IMR-90 (cell line): Measurements from ENCODE around the gene TMEM179.

Experiments
- BHLHE40 ChIP-seq: fragments of 150-350 bp; IDR thresholded peaks from 2 replicates; pipeline ENCODE4 v1.6.1; 2016; ENCODE audit warnings: mild to moderate bottlenecking, low read depth, low read length
- CEBPB ChIP-seq: IDR thresholded peaks from 2 replicates; pipeline ENCODE4 v1.6.1; 2012; ENCODE audit warnings: low read depth, low read length, improper control_type of control experiment
- CHD1 ChIP-seq: IDR thresholded peaks from 2 replicates; pipeline ENCODE4 v1.6.1; 2012; ENCODE audit warnings: low read depth, low read length, improper control_type of control experiment
- CTCF ChIP-seq: conservative IDR thresholded peaks from 2 replicates; pipeline ENCODE4 v1.5.1; 2012; ENCODE audit warnings: mild to moderate bottlenecking, low read depth, low read length, improper control_type of control experiment
- ELK1 ChIP-seq: fragments of 150-350 bp; IDR thresholded peaks from 2 replicates; pipeline ENCODE4 v1.6.1; 2016; ENCODE audit warnings: low read depth, mild to moderate bottlenecking, low read length, moderate library complexity, borderline replicate concordance
- FOS ChIP-seq: fragments of 150-350 bp; IDR thresholded peaks from 2 replicates; pipeline ENCODE4 v1.6.1; 2016; ENCODE audit warnings: low read depth, low read length
- MAFK ChIP-seq: IDR thresholded peaks from 2 replicates; pipeline ENCODE4 v1.6.1; 2012; ENCODE audit warnings: low read depth, low read length, improper control_type of control experiment
- MXI1 ChIP-seq: IDR thresholded peaks from 2 replicates; pipeline ENCODE4 v1.6.1; 2012; ENCODE audit warnings: low read depth, mild to moderate bottlenecking, low read length, moderate library complexity, borderline replicate concordance
- POLR2A ChIP-seq: IDR thresholded peaks from 2 replicates; pipeline ENCODE4 v1.6.1; 2012; ENCODE audit warnings: mild to moderate bottlenecking, low read depth, low read length
- RAD21 ChIP-seq: IDR thresholded peaks from 2 replicates; pipeline ENCODE4 v1.6.1; 2012; ENCODE audit warnings: low read length, improper control_type of control experiment
- RFX5 ChIP-seq: IDR thresholded peaks from 2 replicates; pipeline ENCODE4 v1.8.0; 2012; ENCODE audit warnings: low read depth, mild to moderate bottlenecking, low read length, moderate library complexity
- USF2 ChIP-seq: fragments of 150-350 bp; IDR thresholded peaks from 2 replicates; pipeline ENCODE4 v1.6.1; 2017; ENCODE audit warnings: mild to moderate bottlenecking, antibody characterized with exemption, low read length, low read depth

- TF ChIP-seq CEBPB (no peak), POLR2A (no peak), RAD21 (no peak), ELK1 (no peak), CTCF (no peak), MXI1 (no peak), FOS (no peak), RFX5 (no peak), CHD1 (no peak), MAFK (no peak), USF2 (no peak), BHLHE40 (no peak)
Measured at GRCh38 chr14:104589338-104590195, 15.0 kb downstream of the TMEM179 start.
